HFFc6 (cell line): ENCODE results near the gene UPB1. TPM values are rescaled to one million over a fixed set of nuclear protein-coding genes. Genes with fewer than 3 reads are reported as not detected.

ENCODE experiments used
- DNase-seq: peaks from one replicate; pipeline ENCODE4 v3.0.0-alpha.2; 2018
- H3K27ac Mint-ChIP-seq: 2 replicates; pipeline ENCODE4 v1.8.0; 2020; ENCODE audit warnings: mild to moderate bottlenecking, mixed read lengths
- H3K27me3 Mint-ChIP-seq: 2 replicates; pipeline ENCODE4 v1.8.0; 2021; ENCODE audit warnings: mild to moderate bottlenecking, moderate library complexity, mixed read lengths; ENCODE audit not compliant: insufficient read depth
- H3K36me3 Mint-ChIP-seq: 2 replicates; pipeline ENCODE4 v1.8.0; 2021; ENCODE audit warnings: low read depth, mixed read lengths
- H3K4me1 Mint-ChIP-seq: 2 replicates; pipeline ENCODE4 v1.8.0; 2020; ENCODE audit warnings: low read depth, mixed read lengths
- H3K4me3 Mint-ChIP-seq: 2 replicates; pipeline ENCODE4 v1.8.0; 2020; ENCODE audit warnings: mild to moderate bottlenecking, moderate library complexity, mixed read lengths
- H3K9me3 Mint-ChIP-seq: 2 replicates; pipeline ENCODE4 v1.8.0; 2020; ENCODE audit warnings: mild to moderate bottlenecking, mixed read lengths
- total RNA-seq, 6 experiments: library from RNA; stranded (reverse); fragmentation: NEBNext Ultra II Directional; extraction: Animal tissue kit (Norgen Biotek cat#: 25700); gene quantifications; 2 replicates in 1 of 6; 3 replicates in 5 of 6; pipeline ENCODE4 v1.2.3, GENCODE V29; 2021
- TF ChIP-seq, protein P1 (sequence below): fragments of 200-600 bp; sonication (generic); IDR thresholded peaks from 2 replicates; pipeline ENCODE4 v1.5.0; 2021; ENCODE audit warnings: antibody characterized with exemption, mild to moderate bottlenecking

Gene UPB1
- total RNA-seq, 6 experiments from 2014 or later = 0.07 to 0.14 (median 0.12) TPM; not detected in 2

DNA sequence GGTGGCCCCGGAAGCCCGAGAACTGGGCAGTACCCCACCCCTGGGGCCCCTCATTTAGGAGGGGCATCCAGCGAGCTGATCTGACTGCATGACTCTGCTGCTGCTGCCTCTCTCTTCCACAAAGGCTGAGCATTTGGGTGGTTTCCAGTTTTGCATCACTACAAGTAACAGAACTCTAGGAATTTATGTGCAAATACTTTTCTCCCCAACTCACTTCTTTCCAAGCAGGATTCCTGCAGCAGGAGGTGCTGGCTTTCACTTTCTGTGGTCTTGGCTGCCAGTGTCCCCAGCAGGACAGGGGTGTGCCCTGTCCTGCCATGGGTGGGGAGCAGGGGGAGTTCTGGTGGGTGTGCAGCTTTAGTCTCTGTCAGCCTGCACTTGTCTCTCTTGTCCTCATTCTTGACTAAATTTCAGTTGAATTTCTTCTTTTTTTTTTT lies 21.2 kb downstream of the UPB1 start:
- peak overlapping the region; percentile 73 for H3K4me3 Mint-ChIP-seq
- DNase-seq = peak; percentile 87
- H3K4me1 Mint-ChIP-seq = peaks cover 27% of the 10 kb centered on the region
- peak overlapping the region; percentile 28; the same call in 1 of the 2 replicates for H3K27ac Mint-ChIP-seq
- peaks cover 8% of the 10 kb centered on the region for H3K27me3 Mint-ChIP-seq
- TF ChIP-seq, protein P1, sequence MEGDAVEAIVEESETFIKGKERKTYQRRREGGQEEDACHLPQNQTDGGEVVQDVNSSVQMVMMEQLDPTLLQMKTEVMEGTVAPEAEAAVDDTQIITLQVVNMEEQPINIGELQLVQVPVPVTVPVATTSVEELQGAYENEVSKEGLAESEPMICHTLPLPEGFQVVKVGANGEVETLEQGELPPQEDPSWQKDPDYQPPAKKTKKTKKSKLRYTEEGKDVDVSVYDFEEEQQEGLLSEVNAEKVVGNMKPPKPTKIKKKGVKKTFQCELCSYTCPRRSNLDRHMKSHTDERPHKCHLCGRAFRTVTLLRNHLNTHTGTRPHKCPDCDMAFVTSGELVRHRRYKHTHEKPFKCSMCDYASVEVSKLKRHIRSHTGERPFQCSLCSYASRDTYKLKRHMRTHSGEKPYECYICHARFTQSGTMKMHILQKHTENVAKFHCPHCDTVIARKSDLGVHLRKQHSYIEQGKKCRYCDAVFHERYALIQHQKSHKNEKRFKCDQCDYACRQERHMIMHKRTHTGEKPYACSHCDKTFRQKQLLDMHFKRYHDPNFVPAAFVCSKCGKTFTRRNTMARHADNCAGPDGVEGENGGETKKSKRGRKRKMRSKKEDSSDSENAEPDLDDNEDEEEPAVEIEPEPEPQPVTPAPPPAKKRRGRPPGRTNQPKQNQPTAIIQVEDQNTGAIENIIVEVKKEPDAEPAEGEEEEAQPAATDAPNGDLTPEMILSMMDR = no peak
- no peaks in the 10 kb centered on the region for H3K9me3 Mint-ChIP-seq
- H3K36me3 Mint-ChIP-seq = no peaks in the 10 kb centered on the region

DNA sequence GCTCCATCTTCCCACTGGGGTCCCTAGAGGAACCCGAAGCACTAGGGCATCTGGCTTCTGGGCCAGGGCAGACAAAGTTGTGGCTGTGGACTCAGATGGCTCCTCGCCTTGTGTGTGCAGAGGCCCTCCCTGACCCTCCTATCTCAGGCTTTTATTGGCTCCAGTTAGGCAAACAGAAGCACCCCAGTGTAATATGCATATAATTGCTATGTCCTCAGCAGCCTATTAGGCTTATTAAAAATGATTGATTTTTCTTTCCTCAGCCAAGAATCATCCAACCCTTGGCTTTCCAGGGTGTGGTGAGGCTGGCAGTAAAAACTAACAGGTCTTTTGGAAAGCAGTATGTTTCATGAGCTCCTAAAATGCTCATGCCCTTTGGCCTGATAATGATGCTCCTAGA lies 22.3 kb downstream of the UPB1 start:
- Mint-ChIP-seq H3K27ac (no peak overlapping the region), H3K27me3 (peaks cover 8% of the 10 kb centered on the region), H3K4me1 (peaks cover 25% of the 10 kb centered on the region), H3K36me3 (no peaks in the 10 kb centered on the region), H3K4me3 (no peak overlapping the region), H3K9me3 (no peaks in the 10 kb centered on the region)
- TF ChIP-seq, protein P1 = no peak
- DNase-seq = no peak

DNA sequence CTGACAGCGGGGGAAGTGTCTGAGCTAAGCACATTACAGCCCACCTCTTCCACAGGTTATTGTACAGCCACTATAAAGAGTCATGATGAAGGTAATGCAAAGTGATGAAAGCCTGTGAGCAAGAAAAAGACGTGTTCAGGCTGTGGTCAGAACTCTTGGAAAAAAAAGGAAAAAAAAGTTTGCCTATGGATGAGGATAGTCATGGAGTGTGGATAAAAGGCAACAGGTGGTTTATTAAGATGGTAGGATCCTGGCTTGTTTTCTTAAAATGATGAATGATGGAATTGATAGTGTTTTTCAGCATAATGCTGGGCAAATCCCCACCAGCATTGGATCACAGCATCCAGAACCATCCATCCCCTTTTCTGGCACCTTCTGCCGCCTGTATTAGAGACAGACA lies 23.1 kb downstream of the UPB1 start:
- Mint-ChIP-seq H3K27ac (no peak overlapping the region), H3K4me1 (peaks cover 25% of the 10 kb centered on the region), H3K36me3 (no peaks in the 10 kb centered on the region), H3K27me3 (peaks cover 8% of the 10 kb centered on the region), H3K9me3 (no peaks in the 10 kb centered on the region), H3K4me3 (no peak overlapping the region)
- TF ChIP-seq, protein P1 = no peak
- DNase-seq = no peak

DNA sequence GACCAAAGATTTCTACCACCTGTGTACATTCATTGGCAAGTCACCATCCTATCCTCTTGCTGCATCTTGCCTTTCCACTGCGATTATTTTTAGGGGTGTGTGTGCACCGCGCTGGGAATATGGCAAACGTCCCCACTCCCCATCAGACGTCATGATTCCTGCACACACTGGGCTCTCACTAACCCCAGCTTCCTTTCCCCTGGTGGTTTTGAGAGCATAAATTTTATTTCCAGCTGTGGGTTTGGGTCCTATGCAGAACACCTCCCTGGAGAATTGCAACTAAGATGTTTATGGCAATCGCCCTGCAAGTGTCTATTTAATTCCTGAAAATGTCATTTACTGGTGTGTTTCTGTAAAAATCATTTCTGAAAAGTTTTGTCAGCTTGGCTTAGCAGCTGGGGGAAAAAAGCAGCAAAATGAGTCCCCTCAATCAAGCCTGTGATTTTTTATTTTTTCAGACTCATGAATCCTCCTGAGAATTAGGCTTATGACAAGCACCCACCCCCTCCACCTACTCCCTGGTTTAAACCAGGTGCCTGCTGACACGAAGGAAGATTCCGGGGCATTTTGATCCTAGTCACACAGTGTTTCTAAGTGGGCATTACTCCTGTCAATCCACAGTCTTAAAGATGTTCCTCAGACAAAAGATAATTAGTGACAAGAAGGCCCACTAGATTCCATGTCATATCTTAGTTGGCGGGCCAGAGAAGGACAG lies 23.8 kb downstream of the UPB1 start:
- TF ChIP-seq, protein P1 = no peak
- Mint-ChIP-seq H3K36me3 (no peaks in the 10 kb centered on the region), H3K4me3 (no peak overlapping the region), H3K4me1 (peaks cover 30% of the 10 kb centered on the region), H3K9me3 (no peaks in the 10 kb centered on the region), H3K27ac (no peak overlapping the region), H3K27me3 (peaks cover 8% of the 10 kb centered on the region)
- DNase-seq = no peak

DNA sequence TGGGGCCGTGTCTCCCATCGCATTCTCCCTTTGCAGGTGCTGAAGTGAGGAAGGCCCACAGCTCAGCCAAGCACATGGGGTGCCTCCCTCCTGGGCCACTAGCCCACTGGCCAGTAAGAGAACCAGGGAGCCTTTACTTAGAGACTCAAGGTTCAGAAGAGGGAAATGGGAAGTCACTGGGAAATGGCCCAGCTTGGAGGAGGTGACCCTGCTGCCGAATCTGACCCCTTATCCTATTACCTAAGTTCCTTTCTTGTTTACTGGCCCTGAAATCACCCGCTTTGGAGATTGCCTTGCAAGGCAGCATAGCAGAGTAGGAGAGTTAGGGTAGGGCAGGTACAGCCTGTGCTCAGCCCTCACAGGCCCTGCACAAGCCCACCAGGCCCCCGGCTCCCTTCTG lies 24.4 kb downstream of the UPB1 start:
- Mint-ChIP-seq H3K36me3 (no peaks in the 10 kb centered on the region), H3K4me1 (peaks cover 36% of the 10 kb centered on the region), H3K27ac (no peak overlapping the region), H3K9me3 (no peaks in the 10 kb centered on the region), H3K27me3 (peaks cover 8% of the 10 kb centered on the region), H3K4me3 (no peak overlapping the region)
- TF ChIP-seq, protein P1 = no peak
- DNase-seq = no peak
